ENCODE results near the gene MS4A4A. TPM values are rescaled to one million over a fixed set of nuclear protein-coding genes. Genes with fewer than 3 reads are reported as not detected.
"Not testable (repeated sequence)": the region's sequence is repeated elsewhere in the genome, so short reads cannot be mapped to it uniquely, and the experiment has no call there.

The MS4A4A gene
- total RNA-seq, 1 experiment from 2014 or later: not detected

DNA sequence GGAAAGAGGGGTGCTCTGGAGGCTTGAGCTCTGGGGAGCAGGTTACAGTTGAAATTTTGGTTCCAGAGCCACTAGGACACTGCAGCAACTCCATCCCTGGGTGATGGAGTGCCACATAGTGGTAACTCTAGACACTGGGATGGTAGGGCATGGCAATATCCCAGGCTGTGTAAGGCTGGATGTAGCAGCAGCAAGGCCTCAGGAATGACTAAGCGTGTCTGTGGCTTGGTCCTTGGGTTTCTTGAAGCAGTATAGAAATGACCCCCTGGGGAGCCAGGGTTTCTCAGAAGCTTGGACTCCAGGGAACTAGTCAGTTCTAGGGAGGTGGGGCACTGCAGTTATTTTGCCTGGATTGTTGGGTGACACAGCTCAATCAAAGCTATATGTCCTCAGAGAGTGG, 8.1 kb downstream of the MS4A4A start:
- Mint-ChIP-seq H3K9me3 (ENCODE audit: unreplicated experiment) (peaks cover 22% of the 10 kb centered on the region), H3K4me3 (ENCODE audit: unreplicated experiment) (no peak overlapping the region), H3K36me3 (ENCODE audit: insufficient read depth, unreplicated experiment) (peaks cover 6% of the 10 kb centered on the region), H3K27ac (ENCODE audit: unreplicated experiment) (no peak overlapping the region), H3K4me1 (ENCODE audit: low read depth, unreplicated experiment) (no peaks in the 10 kb centered on the region), H3K27me3 (ENCODE audit: insufficient read depth, unreplicated experiment) (no peaks in the 10 kb centered on the region)
- intact Hi-C loops (cut with micrococcal nuclease; ENCODE audit: unreplicated experiment): no loop called here
- Histone ChIP-seq H3K27me3 (replicated peaks; ENCODE audit: control insufficient read depth, insufficient read depth, low read length) (no peaks in the 10 kb centered on the region; the same call in 1 of the 2 replicates), H3K4me3 (ENCODE audit: low read depth, low read length) (no peak overlapping the region), H3K4me1 (no peaks in the 10 kb centered on the region), H3K9me3 (no peaks in the 10 kb centered on the region; the same call in 1 of the 2 replicates), H3K36me3 (ENCODE audit: control insufficient read depth, insufficient read depth, low read length) (no peaks in the 10 kb centered on the region)
- no peak for TF ChIP-seq CTCF (IDR thresholded peaks at IDR 0.05; ENCODE audit: insufficient read depth in 1 of 2, low read depth in 1 of 2, low read length in 1 of 2, severe bottlenecking in 1 of 2, unreplicated experiment in 1 of 2)
- no peak for DNase-seq
- BruUV-seq (replicated peaks): no TSS peak
- ChIA-PET CTCF (no interaction called here), POLR2A (no interaction called here)

DNA sequence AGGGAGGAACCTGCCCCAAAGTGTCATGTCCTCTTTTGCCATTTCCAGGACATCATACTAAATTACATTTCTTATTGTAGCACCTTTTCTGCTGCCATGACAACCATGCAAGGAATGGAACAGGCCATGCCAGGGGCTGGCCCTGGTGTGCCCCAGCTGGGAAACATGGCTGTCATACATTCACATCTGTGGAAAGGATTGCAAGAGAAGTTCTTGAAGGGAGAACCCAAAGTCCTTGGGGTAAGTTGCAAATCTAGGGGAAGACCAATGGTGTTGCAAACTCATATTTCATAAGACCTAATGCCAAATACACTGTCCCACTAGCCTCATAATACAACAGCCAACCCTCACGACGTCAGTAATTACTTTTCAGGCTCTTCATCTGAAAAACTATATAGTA, 11.7 kb downstream of the MS4A4A start:
- DNase-seq: no peak
- Mint-ChIP-seq H3K27ac (ENCODE audit: unreplicated experiment) (no peak overlapping the region), H3K36me3 (ENCODE audit: insufficient read depth, unreplicated experiment) (no peaks in the 10 kb centered on the region), H3K4me3 (ENCODE audit: unreplicated experiment) (no peak overlapping the region), H3K4me1 (ENCODE audit: low read depth, unreplicated experiment) (no peaks in the 10 kb centered on the region), H3K9me3 (ENCODE audit: unreplicated experiment) (peaks cover 11% of the 10 kb centered on the region), H3K27me3 (ENCODE audit: insufficient read depth, unreplicated experiment) (peaks cover 7% of the 10 kb centered on the region)
- H3K27me3 ChIP-seq (replicated peaks; ENCODE audit: control insufficient read depth, insufficient read depth, low read length): no peaks in the 10 kb centered on the region; the same call in 1 of the 2 replicates
- H3K36me3 ChIP-seq (ENCODE audit: control insufficient read depth, insufficient read depth, low read length): no peaks in the 10 kb centered on the region
- H3K4me3 ChIP-seq (ENCODE audit: low read depth, low read length): no peak overlapping the region
- TF ChIP-seq CTCF (IDR thresholded peaks at IDR 0.05; ENCODE audit: insufficient read depth in 1 of 2, low read depth in 1 of 2, low read length in 1 of 2, severe bottlenecking in 1 of 2, unreplicated experiment in 1 of 2): no peak
- intact Hi-C loops (cut with micrococcal nuclease; ENCODE audit: unreplicated experiment): no loop called here
- ChIA-PET CTCF (no interaction called here), POLR2A (no interaction called here)
- H3K9me3 ChIP-seq: no peaks in the 10 kb centered on the region
- BruUV-seq (replicated peaks): no TSS peak
- H3K4me1 ChIP-seq: no peaks in the 10 kb centered on the region

DNA sequence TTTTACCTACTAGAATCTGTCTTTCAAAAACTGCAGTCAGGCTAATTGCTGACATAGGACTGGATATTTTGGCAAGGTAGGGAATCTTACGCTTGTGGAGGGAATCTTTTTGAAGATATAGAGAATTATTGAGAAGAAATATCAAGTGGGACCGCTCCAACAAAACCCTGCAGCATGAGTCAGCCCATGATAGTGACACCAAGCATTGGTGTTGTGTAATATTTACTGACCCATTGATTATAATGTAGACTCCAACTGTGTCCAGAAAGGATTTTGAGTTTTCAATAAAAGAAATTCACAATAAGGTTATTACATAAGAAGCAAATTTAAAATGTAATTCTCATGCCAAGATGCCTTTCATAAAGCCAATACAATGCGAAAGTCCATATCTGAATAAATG, 20.7 kb downstream of the MS4A4A start:
- no peaks in the 10 kb centered on the region for H3K4me1 ChIP-seq
- no peaks in the 10 kb centered on the region for H3K36me3 Mint-ChIP-seq (ENCODE audit: insufficient read depth, unreplicated experiment)
- ChIA-PET CTCF (no interaction called here), POLR2A (no interaction called here)
- no peaks in the 10 kb centered on the region for H3K9me3 Mint-ChIP-seq (ENCODE audit: unreplicated experiment)
- no peak for DNase-seq
- H3K4me1 Mint-ChIP-seq (ENCODE audit: low read depth, unreplicated experiment): no peaks in the 10 kb centered on the region
- peaks cover 16% of the 10 kb centered on the region for H3K27me3 Mint-ChIP-seq (ENCODE audit: insufficient read depth, unreplicated experiment)
- no peak for TF ChIP-seq CTCF (IDR thresholded peaks at IDR 0.05; ENCODE audit: insufficient read depth in 1 of 2, low read depth in 1 of 2, low read length in 1 of 2, severe bottlenecking in 1 of 2, unreplicated experiment in 1 of 2)
- no peaks in the 10 kb centered on the region for H3K9me3 ChIP-seq
- no peaks in the 10 kb centered on the region for H3K27me3 ChIP-seq (replicated peaks; ENCODE audit: control insufficient read depth, insufficient read depth, low read length)
- no peak overlapping the region for H3K4me3 ChIP-seq (ENCODE audit: low read depth, low read length)
- BruUV-seq (replicated peaks): no TSS peak
- no peak overlapping the region for H3K27ac Mint-ChIP-seq (ENCODE audit: unreplicated experiment)
- no peaks in the 10 kb centered on the region for H3K36me3 ChIP-seq (ENCODE audit: control insufficient read depth, insufficient read depth, low read length)
- no peak overlapping the region for H3K4me3 Mint-ChIP-seq (ENCODE audit: unreplicated experiment)
- intact Hi-C loops (cut with micrococcal nuclease; ENCODE audit: unreplicated experiment): no loop called here

DNA sequence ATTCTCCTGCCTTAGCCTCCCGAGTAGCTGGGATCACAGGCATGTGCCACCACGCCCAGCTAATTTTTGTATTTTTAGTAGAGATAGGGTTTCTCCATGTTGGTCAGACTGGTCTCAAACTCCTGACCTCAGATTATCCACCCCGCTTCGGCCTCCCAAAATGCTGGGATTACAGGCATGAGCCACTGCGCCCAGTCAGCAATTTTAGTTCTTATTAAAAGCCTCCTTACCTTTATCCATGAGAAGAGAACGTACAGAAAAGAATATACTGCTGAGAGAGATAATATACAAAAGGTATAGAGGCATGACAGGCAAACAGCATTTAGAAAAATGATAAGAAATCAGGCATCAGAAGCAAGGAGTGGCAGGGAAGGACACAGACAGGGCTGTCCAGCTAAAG, 21.4 kb downstream of the MS4A4A start:
- H3K9me3 Mint-ChIP-seq (ENCODE audit: unreplicated experiment); H3K4me3 ChIP-seq (ENCODE audit: low read depth, low read length); BruUV-seq (replicated peaks); CTCF ChIA-PET; H3K4me3 Mint-ChIP-seq (ENCODE audit: unreplicated experiment); H3K9me3 ChIP-seq; H3K4me1 Mint-ChIP-seq (ENCODE audit: low read depth, unreplicated experiment); DNase-seq; intact Hi-C loops (cut with micrococcal nuclease; ENCODE audit: unreplicated experiment); POLR2A ChIA-PET; H3K27ac Mint-ChIP-seq (ENCODE audit: unreplicated experiment); H3K4me1 ChIP-seq; H3K27me3 ChIP-seq (replicated peaks; ENCODE audit: control insufficient read depth, insufficient read depth, low read length); H3K36me3 Mint-ChIP-seq (ENCODE audit: insufficient read depth, unreplicated experiment); H3K36me3 ChIP-seq (ENCODE audit: control insufficient read depth, insufficient read depth, low read length): not testable (repeated sequence)
- H3K27me3 Mint-ChIP-seq (ENCODE audit: insufficient read depth, unreplicated experiment): peaks cover 10% of the 10 kb centered on the region

Measured in Caco-2 (cell line).